CD4-positive, alpha-beta T cell treated with Interleukin-1 beta for 1 hour (primary cell): ENCODE measurements around the gene ZNF181.
A peak's percentile ranks its signal among the peaks of the same experiment; 100 is the strongest.

Experiments
- DNase-seq, 2 donors: peaks; one replicate each; pipeline ENCODE4 v3.0.0-alpha.2; 2020 to 2022

ZNF181 gene

DNA sequence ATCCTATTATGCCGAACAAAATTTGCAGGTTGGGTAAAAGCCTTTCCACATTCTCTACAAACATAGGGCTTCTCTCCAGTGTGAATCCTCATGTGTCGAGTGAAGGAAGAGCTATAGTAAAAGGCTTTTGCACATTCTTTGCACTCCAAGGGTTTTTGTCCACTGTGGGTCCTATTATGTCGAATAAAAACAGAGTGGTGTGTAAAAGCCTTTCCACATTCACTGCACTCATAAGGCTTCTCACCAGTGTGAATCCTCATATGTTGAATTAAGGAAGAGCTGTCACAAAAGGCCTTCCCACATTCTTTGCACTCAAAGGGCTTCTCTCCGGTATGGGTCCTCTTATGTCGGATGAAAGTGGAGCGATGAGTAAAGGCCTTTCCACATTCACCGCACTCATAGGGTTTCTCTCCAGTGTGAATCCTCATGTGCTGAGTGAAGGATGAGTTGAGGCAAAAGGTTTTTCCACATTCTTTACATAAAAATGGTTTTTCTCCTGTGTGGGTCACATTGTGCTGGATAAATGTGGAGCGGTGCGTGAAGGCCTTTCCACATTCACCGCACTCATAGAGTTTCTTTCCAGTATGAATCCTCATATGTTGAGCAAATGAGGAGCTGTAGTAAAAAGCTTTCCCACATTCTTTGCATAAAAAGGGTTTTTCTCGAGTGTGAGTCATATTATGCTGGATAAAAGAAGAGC lies 25.3 kb downstream of the ZNF181 start:
- DNase-seq: no peak

DNA sequence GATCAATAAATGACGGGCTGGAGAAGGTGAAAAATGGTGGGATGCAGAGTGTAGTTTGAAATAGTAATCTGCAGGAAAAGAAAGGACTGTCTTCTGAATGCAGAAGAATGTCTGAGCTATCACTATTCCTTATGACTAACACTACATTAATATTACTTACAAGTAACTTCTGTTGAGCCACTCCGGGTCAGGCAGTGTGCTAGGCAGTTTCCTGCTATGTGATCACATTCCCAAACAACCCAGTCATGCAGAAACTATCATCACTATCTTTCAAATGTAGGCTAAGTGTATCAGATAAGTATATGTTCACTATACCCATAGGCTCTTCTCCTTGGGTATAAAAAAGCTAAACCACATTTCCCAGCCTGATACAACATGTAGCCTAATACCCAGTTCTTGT lies 32.3 kb downstream of the ZNF181 start:
- no peak for DNase-seq

DNA sequence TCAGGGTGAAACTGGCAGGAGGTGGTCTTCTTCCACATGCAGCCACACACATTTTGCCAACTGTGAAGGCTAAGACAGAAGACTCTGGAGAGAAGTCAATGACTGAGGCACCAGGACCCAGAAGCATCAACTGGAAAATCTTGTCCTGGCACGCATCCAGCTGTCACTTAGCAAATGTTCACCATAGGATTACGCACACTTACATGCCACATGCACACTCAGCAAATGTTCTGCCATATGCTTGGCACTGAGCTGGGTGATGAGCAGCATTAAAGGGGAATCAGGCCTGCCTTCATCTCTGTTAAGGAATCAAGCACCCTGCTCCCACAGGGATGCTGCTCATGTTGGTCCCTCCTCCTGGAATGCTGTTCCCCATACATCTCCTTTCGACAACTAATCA lies 33.9 kb downstream of the ZNF181 start:
- DNase-seq: no peak

DNA sequence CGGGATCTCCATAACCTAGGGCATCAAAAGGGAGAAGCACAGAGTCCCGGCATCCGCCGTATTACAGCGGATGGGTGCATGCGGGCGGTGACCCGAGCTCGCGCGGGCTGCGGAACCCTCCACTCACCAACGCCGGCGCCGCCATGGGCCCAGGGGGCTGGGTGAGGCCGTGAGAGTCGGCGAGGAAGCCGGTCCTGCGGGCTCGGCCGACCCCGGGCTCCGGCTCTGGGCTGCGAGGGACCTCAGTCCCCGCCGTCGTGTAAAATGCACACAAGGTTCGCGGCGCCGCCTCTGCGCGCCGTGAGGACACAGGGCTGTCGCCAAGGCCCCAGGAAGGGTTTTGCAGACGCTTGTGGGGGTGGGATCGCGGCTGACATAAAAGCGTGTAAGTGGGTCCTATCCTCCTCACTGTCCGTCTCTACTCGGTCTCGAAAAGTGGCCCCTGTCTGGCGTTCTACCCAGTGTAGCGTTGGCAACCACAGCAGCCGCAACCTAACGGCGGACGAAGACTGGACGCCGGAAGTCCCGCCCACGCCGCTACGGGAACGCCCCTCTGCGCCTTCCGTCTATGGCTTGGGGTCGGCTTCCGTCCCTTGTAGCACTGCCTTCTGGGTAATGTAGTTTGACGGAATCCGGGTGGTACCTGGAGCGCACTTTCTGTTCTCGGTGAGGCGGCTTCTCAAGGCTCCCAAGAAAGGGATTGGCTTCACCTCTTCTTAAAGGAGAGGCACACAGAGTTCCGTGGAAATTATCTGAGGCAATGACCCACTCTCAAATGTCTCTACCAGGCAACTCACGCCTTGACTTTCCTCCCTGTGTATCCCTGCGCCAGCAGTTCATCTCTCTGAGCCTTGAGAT lies 38.9 kb downstream of the ZNF181 start, which contains the start of gene ZNF599:
Gene ZNF599 (minus strand): TSS at position 519 of the 858 bp plus-strand sequence. CDS start 374 bp downstream, at position 145.
- DNase-seq: peak; percentile 90 to 92

DNA sequence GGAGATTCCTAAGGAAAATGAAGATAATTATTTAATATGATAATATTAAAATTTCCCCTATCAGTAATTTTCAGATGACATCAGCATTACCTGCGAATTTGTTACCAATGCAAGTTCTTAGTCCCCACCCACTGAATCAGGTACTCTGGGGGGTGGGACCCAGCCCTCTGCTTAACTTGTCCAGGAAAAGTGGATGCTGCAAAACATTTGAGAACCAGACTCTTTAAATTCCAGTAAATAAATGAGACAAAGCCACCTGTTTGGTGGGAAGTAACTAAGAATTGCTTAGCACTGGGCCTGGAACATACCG lies 39.5 kb downstream of the ZNF181 start:
- DNase-seq: no peak

DNA sequence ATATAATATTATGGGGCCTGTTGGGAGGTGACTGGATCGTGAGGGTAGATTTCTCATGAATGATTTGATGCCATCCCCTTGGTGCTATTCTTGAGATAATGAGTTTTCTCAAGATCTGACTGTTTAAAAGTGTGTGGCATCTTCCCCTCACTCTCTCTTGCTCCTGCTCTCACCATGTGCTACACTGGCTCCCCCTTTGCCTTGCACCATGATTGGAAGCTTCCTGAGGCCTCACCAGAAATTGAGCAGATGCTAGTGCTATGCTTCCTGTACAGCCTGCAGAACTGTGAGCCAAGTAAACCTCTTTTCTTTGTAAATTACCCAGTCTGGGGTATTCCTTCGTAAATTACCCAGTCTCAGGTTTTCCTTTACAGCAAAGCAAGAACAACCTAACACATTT lies 40.8 kb downstream of the ZNF181 start:
- DNase-seq: no peak

DNA sequence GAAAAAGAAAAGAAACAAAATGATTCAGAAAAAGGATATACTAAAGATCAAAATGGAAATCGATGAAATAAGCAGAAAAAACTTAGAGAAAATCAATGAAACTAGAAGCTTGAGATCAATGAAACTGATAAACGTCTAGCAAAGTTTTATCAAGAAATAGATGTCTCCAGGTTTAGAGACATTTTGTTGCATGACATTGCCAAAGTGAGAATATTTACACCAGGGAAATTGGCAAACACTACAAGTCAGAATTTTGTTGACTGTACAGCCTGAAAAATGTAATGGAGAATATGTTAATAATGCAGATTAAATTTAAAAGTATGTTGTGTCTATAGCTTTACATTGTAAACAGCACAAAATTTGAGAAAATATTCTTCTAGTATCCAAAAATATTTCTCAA lies 44.3 kb downstream of the ZNF181 start:
- no peak for DNase-seq

DNA sequence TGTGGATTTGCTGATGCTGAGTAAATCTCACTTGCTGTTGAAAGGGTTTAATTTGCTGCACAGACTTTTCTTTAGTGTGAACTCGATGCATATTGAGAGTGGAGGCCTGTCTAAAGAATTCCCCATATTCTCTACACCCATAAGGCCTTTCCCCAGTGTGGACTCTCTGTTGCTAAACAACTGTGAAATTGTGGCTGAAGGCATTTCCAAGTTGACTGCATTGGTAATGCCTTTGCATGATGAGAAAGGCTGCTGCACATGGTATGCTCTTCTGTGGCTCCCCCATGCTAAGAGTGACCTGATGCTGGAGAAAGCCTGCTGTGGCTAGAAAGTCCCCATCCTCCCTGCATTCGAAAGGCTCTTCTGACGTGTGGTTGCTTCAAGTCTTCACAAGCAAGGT lies 45.6 kb downstream of the ZNF181 start:
- DNase-seq: no peak

DNA sequence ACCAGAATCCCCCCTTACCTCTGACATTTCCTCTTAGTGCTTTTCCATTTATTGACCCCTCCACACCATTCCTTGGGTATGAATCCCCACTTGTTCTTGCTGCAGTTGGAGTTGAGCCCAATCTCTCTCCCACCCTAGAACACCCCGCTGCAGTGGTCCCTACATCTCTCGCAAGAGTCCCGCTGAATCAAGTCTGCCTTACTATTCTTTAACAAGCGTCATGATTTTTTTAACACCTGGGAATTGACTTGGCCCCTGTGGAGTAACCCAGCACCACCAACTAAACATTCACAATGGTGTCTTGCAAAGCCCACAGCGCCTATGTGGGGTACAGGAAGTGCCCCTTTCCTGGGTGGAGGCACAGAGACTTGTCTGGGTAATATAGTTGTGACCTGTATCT lies 52.2 kb downstream of the ZNF181 start:
- DNase-seq: no peak

DNA sequence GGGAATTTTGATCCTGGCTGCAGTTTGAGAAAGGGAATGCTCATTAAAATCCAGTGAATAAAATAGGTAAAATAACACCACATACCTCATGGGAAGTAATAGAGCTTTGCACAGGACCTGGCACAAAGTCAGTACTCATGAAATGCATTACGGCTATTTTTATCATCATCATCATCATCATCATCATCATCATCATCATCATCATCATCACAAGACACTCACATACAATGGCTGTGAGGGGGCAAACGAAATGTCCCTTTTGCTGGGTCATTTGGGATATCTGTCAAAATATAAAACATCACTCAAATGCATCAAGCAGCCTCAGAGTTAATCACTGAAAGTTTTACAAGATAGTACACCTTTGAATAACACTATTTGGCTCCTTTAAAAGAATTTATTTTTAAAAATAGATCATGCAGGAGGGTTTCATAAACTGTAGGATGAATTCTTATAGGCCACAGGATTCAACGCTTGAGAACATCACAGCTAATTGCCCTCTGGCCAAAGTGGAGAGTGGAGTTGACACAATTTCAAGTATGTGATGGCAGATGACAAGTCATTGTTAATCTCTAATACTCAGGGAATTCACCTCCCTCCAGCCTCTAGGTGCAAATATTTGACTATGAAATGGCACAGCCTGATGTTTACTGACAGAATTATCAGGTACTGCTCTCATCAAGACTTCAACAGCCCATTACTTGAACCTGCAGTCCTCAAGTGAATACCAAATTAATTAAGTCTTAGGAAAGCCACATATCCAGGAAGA lies 53.2 kb downstream of the ZNF181 start:
- no peak for DNase-seq

DNA sequence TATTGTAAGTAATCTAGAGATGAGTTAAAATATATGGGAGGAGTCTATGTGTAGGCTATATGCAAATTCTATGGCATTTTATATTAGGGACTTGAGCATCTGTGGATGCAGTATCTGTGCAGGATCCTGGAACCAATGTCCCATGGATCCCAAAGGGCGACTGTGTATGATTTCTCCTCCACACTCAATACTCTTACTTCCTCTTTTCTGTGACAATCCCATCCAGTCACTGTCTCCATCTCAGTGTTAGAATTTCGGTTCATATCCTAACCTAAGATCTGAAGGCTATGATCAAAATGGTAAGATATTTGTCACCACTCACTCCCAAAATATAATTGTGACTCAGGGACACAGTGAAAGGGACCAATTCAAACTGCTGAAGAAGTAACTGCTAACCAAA lies 54.0 kb downstream of the ZNF181 start:
- no peak for DNase-seq

DNA sequence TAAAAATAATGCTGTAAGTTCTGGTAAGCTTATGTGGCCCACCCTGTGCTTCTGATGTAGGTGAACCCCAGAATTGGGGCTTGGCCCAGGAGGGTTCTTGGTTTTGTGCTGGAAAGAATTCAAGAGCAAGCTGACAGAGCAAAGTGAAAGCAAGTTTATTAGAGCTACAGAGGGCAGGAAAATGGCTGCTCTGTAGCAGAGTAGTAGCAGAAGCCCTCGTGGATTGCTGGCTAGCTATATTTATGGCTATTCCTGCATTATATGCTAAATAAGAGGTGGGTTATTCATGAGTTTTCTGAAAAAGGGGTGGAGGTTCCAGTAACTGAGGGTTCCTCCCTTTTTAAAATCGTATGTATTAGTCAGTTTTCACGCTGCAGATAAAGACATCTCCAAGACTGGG lies 59.5 kb downstream of the ZNF181 start:
- no peak for DNase-seq

DNA sequence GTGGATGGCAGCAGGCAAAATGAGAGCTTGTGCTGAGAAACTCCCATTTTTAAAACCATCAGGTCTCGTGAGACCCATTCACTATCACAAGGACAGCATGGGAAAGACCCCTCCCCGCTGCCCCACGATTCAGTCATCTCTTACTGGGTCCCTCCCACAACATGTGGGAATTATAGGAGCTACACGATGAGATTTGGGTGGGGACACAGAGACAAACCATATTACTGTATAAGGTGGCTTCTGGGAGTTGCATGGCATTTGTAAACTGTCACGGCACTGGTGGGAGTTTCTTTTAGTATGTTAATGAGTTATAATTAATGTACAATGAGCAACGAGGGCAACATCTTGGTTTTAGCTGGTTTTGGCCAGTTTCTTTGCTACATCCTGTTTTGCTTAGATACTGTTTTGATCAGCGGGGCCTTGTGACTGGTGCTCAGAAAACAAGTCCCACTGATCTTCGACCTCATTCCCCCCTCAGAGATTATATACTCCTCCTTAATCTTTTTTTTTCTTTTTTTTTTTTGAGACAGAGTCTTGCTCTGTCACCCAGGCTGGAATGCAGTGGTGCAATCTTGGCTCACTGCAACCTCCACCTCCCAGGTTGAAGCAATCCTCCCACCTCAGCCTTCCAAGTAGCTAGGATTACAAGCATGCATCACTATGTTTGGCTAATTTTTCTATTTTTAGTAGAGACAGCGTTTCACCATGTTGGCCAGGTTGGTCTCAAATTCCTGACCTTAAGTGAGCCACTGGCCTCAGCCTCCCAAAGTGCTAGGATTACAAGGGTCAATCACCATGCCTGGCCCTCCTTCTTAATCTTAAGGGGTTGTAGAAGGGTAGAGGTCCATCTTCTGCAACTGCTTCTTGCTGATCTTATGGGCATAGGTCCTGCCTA lies 60.3 kb downstream of the ZNF181 start:
- no peak for DNase-seq
